ENCODE results near the gene RASGEF1B.

Gene RASGEF1B

DNA sequence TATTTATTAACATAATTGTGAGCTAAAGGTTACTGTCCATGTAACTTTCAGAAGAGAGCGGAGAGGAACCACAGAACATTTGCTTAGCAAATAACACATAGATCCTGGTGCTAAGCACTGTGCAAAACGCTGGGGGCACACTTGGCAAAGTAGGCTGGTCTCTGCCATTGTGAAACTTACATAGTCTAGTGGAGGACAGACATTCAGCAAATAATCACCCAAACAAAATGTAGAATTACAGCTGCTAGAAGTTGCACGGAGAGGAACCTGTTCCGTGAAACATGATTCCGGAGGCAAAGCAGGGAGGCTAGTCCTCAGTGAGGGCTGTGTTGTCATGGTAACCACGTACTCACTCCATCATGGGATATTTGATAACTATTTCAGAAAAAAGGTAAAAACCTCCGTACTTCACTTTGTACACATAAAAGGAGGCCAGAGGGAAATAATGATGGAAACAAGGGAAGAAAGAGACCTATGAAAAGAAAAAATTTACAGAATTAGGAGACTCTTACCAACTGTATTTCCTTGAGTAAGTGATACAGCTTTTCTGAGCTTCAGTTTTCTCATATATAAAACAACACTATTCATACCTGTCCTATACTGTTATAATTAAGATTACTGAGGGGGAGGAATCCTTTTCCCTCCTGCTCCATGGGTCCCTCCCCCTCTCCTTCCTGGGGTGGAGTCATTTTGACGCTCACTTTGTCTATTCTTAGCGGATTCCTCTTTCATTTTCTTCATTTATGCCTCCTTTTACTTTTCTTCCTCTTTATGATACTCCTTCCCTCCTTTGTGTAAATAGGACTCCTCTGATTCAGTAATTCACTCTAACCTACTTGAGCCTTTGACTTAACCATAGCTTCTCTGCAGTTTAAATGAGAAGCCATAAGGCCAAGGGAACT, 825 bp upstream of the RASGEF1B start:
- TF ChIP-seq, protein P1, sequence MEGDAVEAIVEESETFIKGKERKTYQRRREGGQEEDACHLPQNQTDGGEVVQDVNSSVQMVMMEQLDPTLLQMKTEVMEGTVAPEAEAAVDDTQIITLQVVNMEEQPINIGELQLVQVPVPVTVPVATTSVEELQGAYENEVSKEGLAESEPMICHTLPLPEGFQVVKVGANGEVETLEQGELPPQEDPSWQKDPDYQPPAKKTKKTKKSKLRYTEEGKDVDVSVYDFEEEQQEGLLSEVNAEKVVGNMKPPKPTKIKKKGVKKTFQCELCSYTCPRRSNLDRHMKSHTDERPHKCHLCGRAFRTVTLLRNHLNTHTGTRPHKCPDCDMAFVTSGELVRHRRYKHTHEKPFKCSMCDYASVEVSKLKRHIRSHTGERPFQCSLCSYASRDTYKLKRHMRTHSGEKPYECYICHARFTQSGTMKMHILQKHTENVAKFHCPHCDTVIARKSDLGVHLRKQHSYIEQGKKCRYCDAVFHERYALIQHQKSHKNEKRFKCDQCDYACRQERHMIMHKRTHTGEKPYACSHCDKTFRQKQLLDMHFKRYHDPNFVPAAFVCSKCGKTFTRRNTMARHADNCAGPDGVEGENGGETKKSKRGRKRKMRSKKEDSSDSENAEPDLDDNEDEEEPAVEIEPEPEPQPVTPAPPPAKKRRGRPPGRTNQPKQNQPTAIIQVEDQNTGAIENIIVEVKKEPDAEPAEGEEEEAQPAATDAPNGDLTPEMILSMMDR (IDR thresholded peaks at IDR 0.05; ENCODE audit: control insufficient read depth, extremely low read depth, insufficient read depth): no peak
- DNase-seq (ENCODE audit: low read depth): no peak
- H3K4me3 ChIP-seq (ENCODE audit: low read depth, low read length): peak overlapping the region; percentile 60

DNA sequence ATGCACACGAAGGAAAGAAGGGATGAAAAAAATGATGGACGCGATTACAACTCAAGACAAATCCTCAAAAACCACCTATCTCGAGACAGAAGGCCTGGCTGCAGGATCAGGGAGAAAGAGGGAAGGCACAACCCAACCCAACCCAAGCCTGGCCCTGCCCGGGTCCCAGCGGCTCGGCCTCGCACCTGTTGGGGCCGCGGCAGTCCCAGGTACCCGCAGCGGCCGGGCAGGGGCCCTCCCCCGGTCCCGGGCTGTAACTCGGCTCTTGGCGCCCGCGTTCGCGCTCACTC, 464 bp downstream of the RASGEF1B start:
- TF ChIP-seq, protein P1 (IDR thresholded peaks at IDR 0.05; ENCODE audit: control insufficient read depth, extremely low read depth, insufficient read depth): no peak
- peak overlapping the region; percentile 60 for H3K4me3 ChIP-seq (ENCODE audit: low read depth, low read length)
- no peak for DNase-seq (ENCODE audit: low read depth)

DNA sequence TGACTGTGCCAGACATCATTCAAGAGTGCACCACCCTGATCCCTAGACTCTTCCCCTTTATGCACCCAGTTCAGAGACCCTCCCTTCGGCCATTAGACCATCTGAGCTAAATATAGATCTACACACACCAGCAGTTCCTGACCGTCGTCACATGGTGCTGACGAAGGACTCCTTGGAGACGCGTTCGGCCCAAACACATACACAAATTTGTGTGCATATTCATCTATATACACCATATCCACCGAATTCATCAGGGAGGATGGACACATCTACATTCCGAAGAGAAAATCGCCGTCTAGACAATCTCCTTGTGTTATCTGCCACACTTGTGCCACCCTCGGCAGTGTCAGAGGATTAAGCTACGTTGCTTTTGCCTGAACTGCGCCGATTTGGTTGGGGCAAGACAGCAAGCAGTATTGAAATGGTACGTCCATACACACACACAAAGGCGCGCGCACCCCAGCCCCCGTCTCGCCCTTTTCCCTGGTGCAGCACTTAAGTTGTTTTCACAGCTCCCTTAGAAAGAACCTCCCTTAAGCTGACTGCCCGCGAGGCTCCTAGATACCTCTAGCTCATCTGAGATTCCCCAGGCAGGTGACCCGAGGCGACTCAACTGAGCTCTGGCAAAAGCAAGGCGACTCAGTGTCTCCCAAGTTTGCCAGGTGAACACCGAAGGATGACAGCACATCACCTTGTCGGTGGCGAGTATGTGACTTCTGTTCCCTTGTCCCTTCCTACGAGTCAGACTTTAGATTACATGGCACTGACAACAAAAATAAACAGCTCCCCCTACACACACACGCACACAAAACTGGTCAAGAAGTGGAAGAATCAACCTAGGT, 1.0 kb downstream of the RASGEF1B start:
- H3K4me3 ChIP-seq (ENCODE audit: low read depth, low read length): peak overlapping the region; percentile 60
- DNase-seq (ENCODE audit: low read depth): no peak
- TF ChIP-seq, protein P1 (IDR thresholded peaks at IDR 0.05; ENCODE audit: control insufficient read depth, extremely low read depth, insufficient read depth): no peak

DNA sequence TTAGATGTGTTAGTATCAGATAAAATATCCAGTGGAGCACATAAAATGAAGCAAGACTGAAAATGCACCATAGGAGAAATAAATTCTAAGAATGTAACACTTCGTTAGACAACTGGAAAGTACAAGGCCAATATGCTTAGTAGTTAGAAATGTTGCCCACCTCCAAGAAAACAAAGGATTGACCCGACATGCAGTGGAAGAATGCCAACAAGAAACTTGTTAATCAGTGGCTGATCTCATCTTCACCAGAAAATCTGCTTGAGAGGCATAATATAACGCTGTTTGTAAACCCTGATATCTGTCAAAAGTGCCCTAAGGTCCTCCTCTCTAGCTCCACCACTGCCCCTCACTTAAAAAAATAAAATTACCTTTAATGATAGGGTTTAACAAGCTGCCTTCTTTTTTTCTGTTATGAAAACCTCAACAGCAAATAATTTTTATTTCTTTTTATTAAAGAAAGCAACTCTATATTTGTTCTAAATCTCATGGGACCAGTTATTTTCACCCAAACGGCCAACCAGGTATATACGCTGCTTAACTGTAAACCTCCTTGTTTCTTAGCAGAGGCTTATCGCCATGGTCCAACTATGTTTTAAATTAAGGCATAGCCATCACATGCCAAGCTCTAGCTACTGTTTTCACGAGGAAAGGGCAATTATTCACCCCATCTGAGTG, 1.8 kb downstream of the RASGEF1B start:
- TF ChIP-seq, protein P1 (IDR thresholded peaks at IDR 0.05; ENCODE audit: control insufficient read depth, extremely low read depth, insufficient read depth): no peak
- no peak overlapping the region for H3K4me3 ChIP-seq (ENCODE audit: low read depth, low read length)
- DNase-seq (ENCODE audit: low read depth): no peak

DNA sequence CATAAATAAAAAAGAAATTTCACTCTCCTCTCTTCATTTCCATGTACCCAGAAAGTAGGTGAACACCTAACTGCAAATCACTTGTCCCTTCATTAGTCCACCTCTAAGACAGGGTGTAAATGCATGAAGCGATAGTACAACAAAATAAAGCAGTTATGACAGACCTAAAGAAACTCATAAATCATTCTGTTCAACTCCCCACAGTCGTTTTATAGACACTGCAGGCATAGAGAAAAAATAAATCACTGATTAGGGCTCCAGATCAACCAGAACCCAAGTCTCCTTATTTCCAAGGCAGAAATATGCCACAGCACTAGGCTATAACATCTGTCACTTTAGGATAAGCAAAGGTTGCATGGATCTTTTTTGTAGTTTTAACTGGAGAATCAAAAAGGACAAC, 3.0 kb downstream of the RASGEF1B start:
- no peak overlapping the region for H3K4me3 ChIP-seq (ENCODE audit: low read depth, low read length)
- no peak for DNase-seq (ENCODE audit: low read depth)
- TF ChIP-seq, protein P1 (IDR thresholded peaks at IDR 0.05; ENCODE audit: control insufficient read depth, extremely low read depth, insufficient read depth): no peak

DNA sequence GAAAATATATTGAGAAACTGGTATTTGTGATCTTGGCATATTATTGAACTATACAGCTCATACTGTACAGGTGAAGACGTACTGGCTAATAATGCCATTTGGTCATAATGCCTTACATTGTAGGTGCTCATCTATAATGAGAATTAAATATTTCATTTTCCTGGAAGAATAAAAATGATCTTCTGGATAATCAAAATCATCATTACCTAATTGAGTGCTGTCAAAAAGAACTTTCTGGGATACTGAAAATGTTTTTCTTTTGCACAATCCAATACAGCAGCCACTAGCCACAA, 4.1 kb downstream of the RASGEF1B start:
- TF ChIP-seq, protein P1 (IDR thresholded peaks at IDR 0.05; ENCODE audit: control insufficient read depth, extremely low read depth, insufficient read depth): no peak
- no peak overlapping the region for H3K4me3 ChIP-seq (ENCODE audit: low read depth, low read length)
- no peak for DNase-seq (ENCODE audit: low read depth)
